Stomach (tissue), 9 donors: ENCODE results near the gene NDUFV1. TPM values are rescaled to one million over a fixed set of nuclear protein-coding genes. Genes with fewer than 3 reads are reported as not detected.

Experiments used
- DNase-seq, 2 donors: peaks; one replicate each; pipeline versions ENCODE4 v3.0.0 to v3.0.0-alpha.2; 2013 to 2019
- H3K27ac ChIP-seq, 5 donors: fragments of 200-600 bp in 4 of 5; sonication (generic) in 4 of 5; one replicate each; pipeline ENCODE4 v1.5.1; 2013 to 2019; ENCODE audit warnings: mild to moderate bottlenecking in 1 of 5, moderate library complexity in 1 of 5
- H3K27me3 ChIP-seq, 3 donors: fragments of 200-600 bp; sonication (generic); one replicate each; pipeline ENCODE4 v1.5.1; 2017 to 2019; ENCODE audit warnings: mixed run types in 1 of 3
- H3K36me3 ChIP-seq, 4 donors: fragments of 200-600 bp; sonication (generic); 1 replicate in 3 of 4; 2 replicates in 1 of 4; pipeline ENCODE4 v1.5.1; 2016 to 2019
- H3K4me1 ChIP-seq, 4 donors: fragments of 200-600 bp; sonication (generic); one replicate each; pipeline ENCODE4 v1.5.1; 2016 to 2019
- H3K4me3 ChIP-seq, 4 donors: fragments of 200-600 bp; sonication (generic) in 3 of 4; one replicate each; pipeline ENCODE4 v1.5.1; 2016 to 2019; ENCODE audit warnings: mild to moderate bottlenecking in 1 of 4
- H3K9me3 ChIP-seq, 4 donors: fragments of 200-600 bp; sonication (generic); one replicate each; pipeline ENCODE4 v1.5.1; 2016 to 2019
- EP300 ChIP-seq: sonication (generic); formaldehyde crosslinking; IDR thresholded peaks from one replicate; pipeline ENCODE4 v1.6.1; 2017; ENCODE audit warnings: antibody characterized with exemption
- POLR2A ChIP-seq, 4 donors: fragments of 450-650 bp; IDR thresholded peaks; one replicate each; pipeline ENCODE4 v1.6.1; 2016; ENCODE audit warnings: antibody characterized with exemption in 4 of 4, control low read depth in 2 of 4, mild to moderate bottlenecking in 1 of 4, moderate library complexity in 1 of 4
- POLR2AphosphoS5 ChIP-seq, 3 donors: sonication (generic); formaldehyde crosslinking; IDR thresholded peaks; one replicate each; pipeline ENCODE4 v1.6.1; 2016; ENCODE audit warnings: antibody characterized with exemption in 3 of 3
- WGBS, 5 donors: extraction: QIAGEN DNeasy Blood & Tissue Kit in 3 of 5; methylation state at CpG; one replicate each; pipeline versions ENCODE4 v1.1.5 to v1.1.7; 2013 to 2018; 5-methylcytosine and 5-hydroxymethylcytosine counted together
- intact Hi-C: fragments of 100-400 bp; cut with DNase I; formaldehyde crosslinking; loops from one replicate; pipeline ENCODE4 v1.15.1; 2023; ENCODE audit warnings: low total_unique reads
- polyA plus RNA-seq, 3 donors: library from polyadenylated mRNA; stranded (reverse); fragments of 200-250 nt; gene quantifications; one replicate each; pipeline ENCODE4 v1.2.3, GENCODE V29; 2013
- total RNA-seq, 5 donors: library from RNA; depleted of rRNA; stranded (reverse); fragments of >200 nt; gene quantifications; one replicate each; pipeline versions ENCODE4 v1.1.0 to v1.2.3, GENCODE V29; 2014 to 2016
- TF ChIP-seq, protein P1 (sequence below), 7 experiments: fragments of 450-650 bp in 4 of 7; fragments of 200-600 bp in 3 of 7; sonication (generic) in 3 of 7; IDR thresholded peaks; one replicate each; pipeline ENCODE4 v1.5.1; 2016 to 2019; ENCODE audit warnings: antibody characterized with exemption in 7 of 7, control low read depth in 2 of 7, mild to moderate bottlenecking in 1 of 7
- donor health status: healthy with polysubstance abuse.
- donor health status: Bipolar disorder and iron deficiency.
- donor health status: healthy.

Gene NDUFV1
- total and polyA plus RNA-seq, 8 donors: 148 to 806 (median 200) TPM

DNA sequence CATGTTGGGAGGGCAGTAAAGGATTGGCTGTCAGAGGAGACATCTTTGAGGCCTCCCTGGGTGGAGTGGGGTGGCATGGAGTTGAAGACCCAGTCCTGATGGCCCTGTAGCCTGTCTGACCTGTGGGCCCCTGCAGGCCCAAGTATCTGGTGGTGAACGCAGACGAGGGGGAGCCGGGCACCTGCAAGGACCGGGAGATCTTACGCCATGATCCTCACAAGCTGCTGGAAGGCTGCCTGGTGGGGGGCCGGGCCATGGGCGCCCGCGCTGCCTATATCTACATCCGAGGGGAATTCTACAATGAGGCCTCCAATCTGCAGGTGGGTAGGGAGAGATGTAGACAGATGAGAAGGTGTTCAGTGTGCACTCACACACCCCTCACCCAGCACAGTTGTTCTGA, 2.6 kb downstream of the NDUFV1 start:
- peaks cover 0 to 6% (median 0%) of the 10 kb centered on the region in 3 donors for H3K27me3 ChIP-seq
- 91 to 95% (median 93%) methylated on average over 6 to 10 of the region's 10 CpGs for WGBS, 5 donors
- H3K27ac ChIP-seq: no peak overlapping the region
- H3K4me3 ChIP-seq: no peak overlapping the region
- no peak for TF ChIP-seq POLR2AphosphoS5 (IDR thresholded peaks at IDR 0.05)
- TF ChIP-seq, protein P1, sequence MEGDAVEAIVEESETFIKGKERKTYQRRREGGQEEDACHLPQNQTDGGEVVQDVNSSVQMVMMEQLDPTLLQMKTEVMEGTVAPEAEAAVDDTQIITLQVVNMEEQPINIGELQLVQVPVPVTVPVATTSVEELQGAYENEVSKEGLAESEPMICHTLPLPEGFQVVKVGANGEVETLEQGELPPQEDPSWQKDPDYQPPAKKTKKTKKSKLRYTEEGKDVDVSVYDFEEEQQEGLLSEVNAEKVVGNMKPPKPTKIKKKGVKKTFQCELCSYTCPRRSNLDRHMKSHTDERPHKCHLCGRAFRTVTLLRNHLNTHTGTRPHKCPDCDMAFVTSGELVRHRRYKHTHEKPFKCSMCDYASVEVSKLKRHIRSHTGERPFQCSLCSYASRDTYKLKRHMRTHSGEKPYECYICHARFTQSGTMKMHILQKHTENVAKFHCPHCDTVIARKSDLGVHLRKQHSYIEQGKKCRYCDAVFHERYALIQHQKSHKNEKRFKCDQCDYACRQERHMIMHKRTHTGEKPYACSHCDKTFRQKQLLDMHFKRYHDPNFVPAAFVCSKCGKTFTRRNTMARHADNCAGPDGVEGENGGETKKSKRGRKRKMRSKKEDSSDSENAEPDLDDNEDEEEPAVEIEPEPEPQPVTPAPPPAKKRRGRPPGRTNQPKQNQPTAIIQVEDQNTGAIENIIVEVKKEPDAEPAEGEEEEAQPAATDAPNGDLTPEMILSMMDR (IDR thresholded peaks at IDR 0.05): no peak
- TF ChIP-seq POLR2A (IDR thresholded peaks at IDR 0.05): no peak
- no peak for TF ChIP-seq EP300
- H3K36me3 ChIP-seq: peaks cover 39 to 53% (median 47%) of the 10 kb centered on the region in 4 donors
- no peaks in the 10 kb centered on the region for H3K9me3 ChIP-seq
- peaks cover 23 to 52% (median 37%) of the 10 kb centered on the region in 4 donors for H3K4me1 ChIP-seq
- intact Hi-C loops: no loop called here
- no peak for DNase-seq

DNA sequence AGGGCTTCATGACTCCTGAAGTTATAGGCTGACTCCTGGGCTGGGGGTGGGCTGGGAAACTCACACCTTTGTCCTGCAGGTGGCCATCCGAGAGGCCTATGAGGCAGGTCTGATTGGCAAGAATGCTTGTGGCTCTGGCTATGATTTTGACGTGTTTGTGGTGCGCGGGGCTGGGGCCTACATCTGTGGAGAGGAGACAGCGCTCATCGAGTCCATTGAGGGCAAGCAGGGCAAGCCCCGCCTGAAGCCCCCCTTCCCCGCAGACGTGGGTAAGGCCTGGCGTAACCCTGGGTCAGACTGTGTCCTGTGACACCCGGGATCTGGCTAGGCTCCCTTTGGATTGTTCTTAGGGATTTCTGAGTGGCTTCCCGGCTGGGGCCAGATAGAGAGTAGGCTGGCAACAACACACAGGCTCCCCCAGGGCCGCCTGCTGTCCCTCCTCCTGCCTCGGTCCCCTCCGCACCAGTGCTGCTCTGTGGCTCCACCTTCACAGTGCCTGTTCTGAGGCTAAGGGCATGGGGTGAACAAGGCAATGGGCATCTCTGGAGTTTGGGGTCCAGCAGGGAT, 3.6 kb downstream of the NDUFV1 start:
- TF ChIP-seq POLR2AphosphoS5 (IDR thresholded peaks at IDR 0.05) (no peak), EP300 (no peak), POLR2A (IDR thresholded peaks at IDR 0.05) (no peak)
- TF ChIP-seq, protein P1 (IDR thresholded peaks at IDR 0.05): no peak

DNA sequence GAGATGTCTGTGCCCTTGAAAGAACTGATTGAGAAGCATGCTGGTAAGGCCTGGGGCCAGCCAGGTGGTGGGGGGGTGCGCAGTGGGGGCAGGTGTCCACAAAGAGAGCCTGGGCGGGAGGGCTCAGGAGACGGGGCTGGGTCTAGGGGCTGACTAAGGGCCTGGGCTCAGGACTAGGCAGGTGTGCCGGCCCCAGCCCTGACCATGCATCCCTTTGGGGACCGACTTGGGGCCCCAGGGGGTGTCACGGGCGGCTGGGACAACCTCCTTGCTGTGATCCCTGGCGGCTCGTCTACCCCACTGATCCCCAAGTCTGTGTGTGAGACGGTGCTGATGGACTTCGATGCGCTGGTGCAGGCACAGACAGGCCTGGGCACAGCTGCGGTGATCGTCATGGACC, 4.4 kb downstream of the NDUFV1 start:
- Histone ChIP-seq H3K9me3 (no peaks in the 10 kb centered on the region), H3K4me3 (no peak overlapping the region), H3K4me1 (peaks cover 28 to 53% (median 42%) of the 10 kb centered on the region in 4 donors), H3K27ac (no peak overlapping the region), H3K36me3 (peaks cover 39 to 53% (median 47%) of the 10 kb centered on the region in 4 donors), H3K27me3 (peaks cover 0 to 24% (median 5%) of the 10 kb centered on the region in 3 donors)
- TF ChIP-seq EP300: no peak
- no peak for TF ChIP-seq POLR2A (IDR thresholded peaks at IDR 0.05)
- TF ChIP-seq, protein P1 (IDR thresholded peaks at IDR 0.05): no peak
- TF ChIP-seq POLR2AphosphoS5 (IDR thresholded peaks at IDR 0.05): no peak
- intact Hi-C loops: no loop called here
- DNase-seq: no peak
- 93 to 95% (median 94%) methylated on average over 10 to 14 of the region's 14 CpGs for WGBS, 5 donors

More for the DNA sequence above, 3.6 kb downstream of the NDUFV1 start:
- Histone ChIP-seq H3K4me3 (no peak overlapping the region), H3K36me3 (peaks cover 39 to 53% (median 47%) of the 10 kb centered on the region in 4 donors), H3K4me1 (peaks cover 26 to 53% (median 44%) of the 10 kb centered on the region in 4 donors), H3K27me3 (peaks cover 0 to 16% (median 5%) of the 10 kb centered on the region in 3 donors), H3K9me3 (no peaks in the 10 kb centered on the region), H3K27ac (no peak overlapping the region)
- 85 to 92% (median 91%) methylated on average over 10 to 15 of the region's 15 CpGs for WGBS, 5 donors
- intact Hi-C loops: no loop called here
- no peak for DNase-seq

DNA sequence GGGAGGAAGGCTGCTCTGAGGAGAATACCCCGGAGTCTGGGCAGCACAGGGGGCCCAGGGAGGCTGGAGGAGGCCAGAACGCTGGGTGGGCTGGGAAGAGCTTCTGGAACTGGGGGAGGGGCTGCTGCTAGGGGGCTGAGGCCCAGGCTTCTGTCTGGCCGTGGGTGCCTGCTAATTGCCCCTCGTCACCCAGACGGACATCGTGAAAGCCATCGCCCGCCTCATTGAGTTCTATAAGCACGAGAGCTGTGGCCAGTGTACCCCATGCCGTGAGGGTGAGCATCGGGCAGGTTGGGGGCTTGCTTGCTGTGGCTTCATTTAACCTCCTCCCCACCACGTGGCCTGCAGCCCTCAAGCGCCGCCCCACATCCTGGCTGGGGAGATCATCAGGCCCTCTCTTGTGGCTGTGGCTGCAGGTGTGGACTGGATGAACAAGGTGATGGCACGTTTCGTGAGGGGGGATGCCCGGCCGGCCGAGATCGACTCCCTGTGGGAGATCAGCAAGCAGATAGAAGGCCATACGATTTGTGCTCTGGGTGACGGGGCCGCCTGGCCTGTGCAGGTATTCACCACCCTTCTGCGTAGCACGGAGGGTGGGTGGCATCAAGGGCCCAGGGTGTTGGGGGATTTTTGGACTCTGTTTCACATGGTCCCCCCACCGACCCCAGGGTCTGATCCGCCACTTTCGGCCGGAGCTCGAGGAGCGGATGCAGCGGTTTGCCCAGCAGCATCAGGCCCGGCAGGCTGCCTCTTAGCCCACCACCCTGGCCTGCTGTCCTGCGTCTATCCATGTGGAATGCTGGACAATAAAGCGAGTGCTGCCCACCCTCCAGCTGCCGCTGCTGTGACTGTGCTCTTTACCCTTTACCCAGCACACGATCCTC, 5.2 kb downstream of the NDUFV1 start:
- WGBS, 5 donors: 88 to 92% (median 90%) methylated on average over 18 to 37 of the region's 37 CpGs
- intact Hi-C loops: no loop called here
- TF ChIP-seq EP300 (no peak), POLR2A (IDR thresholded peaks at IDR 0.05) (no peak), POLR2AphosphoS5 (IDR thresholded peaks at IDR 0.05) (no peak)
- TF ChIP-seq, protein P1 (IDR thresholded peaks at IDR 0.05): no peak
- H3K27me3 ChIP-seq: peaks cover 0 to 32% (median 5%) of the 10 kb centered on the region in 3 donors
- peaks cover 39 to 53% (median 47%) of the 10 kb centered on the region in 4 donors for H3K36me3 ChIP-seq
- H3K4me3 ChIP-seq: no peak overlapping the region
- no peaks in the 10 kb centered on the region for H3K9me3 ChIP-seq
- H3K27ac ChIP-seq: no peak overlapping the region
- DNase-seq: no peak
- H3K4me1 ChIP-seq: peaks cover 25 to 49% (median 39%) of the 10 kb centered on the region in 4 donors
